Mammary epithelial cell (primary cell): Measurements from ENCODE around the gene PDS5A.
"Not testable (repeated sequence)": the region's sequence is repeated elsewhere in the genome, so short reads cannot be mapped to it uniquely, and the experiment has no call there.

ENCODE experiments used
- EZH2 ChIP-seq: IDR thresholded peaks from 2 replicates; pipeline ENCODE4 v1.6.1; 2012; ENCODE audit warnings: low read length, inconsistent platforms, borderline replicate concordance
- TF ChIP-seq, protein P1 (sequence below), 2 donors: IDR thresholded peaks in 1 of 2; conservative IDR thresholded peaks in 1 of 2; 2 replicates each; pipeline ENCODE4 v1.5.1; 2011 to 2012; ENCODE audit warnings: inconsistent platforms in 2 of 2, low read length in 2 of 2, mild to moderate bottlenecking in 2 of 2, control low read depth in 1 of 2, low read depth in 1 of 2; ENCODE audit not compliant: insufficient read depth in 1 of 2; ENCODE audit errors: extremely low read depth in 1 of 2

GRCh38 chr4:40024049-40024448 lies 46.3 kb upstream of the PDS5A start:
- TF ChIP-seq, protein P1, sequence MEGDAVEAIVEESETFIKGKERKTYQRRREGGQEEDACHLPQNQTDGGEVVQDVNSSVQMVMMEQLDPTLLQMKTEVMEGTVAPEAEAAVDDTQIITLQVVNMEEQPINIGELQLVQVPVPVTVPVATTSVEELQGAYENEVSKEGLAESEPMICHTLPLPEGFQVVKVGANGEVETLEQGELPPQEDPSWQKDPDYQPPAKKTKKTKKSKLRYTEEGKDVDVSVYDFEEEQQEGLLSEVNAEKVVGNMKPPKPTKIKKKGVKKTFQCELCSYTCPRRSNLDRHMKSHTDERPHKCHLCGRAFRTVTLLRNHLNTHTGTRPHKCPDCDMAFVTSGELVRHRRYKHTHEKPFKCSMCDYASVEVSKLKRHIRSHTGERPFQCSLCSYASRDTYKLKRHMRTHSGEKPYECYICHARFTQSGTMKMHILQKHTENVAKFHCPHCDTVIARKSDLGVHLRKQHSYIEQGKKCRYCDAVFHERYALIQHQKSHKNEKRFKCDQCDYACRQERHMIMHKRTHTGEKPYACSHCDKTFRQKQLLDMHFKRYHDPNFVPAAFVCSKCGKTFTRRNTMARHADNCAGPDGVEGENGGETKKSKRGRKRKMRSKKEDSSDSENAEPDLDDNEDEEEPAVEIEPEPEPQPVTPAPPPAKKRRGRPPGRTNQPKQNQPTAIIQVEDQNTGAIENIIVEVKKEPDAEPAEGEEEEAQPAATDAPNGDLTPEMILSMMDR (conservative IDR thresholded peaks at IDR 0.05 in 1 of 2, IDR thresholded peaks at IDR 0.05 in 1 of 2; ENCODE audit: extremely low read depth in 1 of 2, insufficient read depth in 1 of 2, low read depth in 1 of 2, low read length in 2 of 2), result not testable (repeated sequence)
- TF ChIP-seq EZH2, result not testable (repeated sequence)
